IMR-90 (cell line): ENCODE data around the gene AQP6. TPM values are rescaled to one million over a fixed set of nuclear protein-coding genes. Genes with fewer than 3 reads are reported as not detected.

Source experiments
- ATAC-seq: fragments of 200-7000 bp; cut with Tn5 transposase; 2 replicates; pipeline ENCODE4 v1.9.1; 2020; ENCODE audit warnings: low read depth, mild to moderate bottlenecking, moderate library complexity
- BruUV-seq: library from RNA; stranded (reverse); fragments of 400-500 nt; replicated peaks from 2 replicates; lab custom pipeline; 2021; lab: Mats Ljungman, UMichigan
- CTCF ChIA-PET: fragments of 300-600 bp; formaldehyde crosslinking; extraction: SDS; loops from one replicate; lab custom pipeline; 2021; ENCODE audit warnings: antibody characterized with exemption; lab: Yijun Ruan, JAX
- POLR2A ChIA-PET: fragments of 300-600 bp; sonication (Branson Sonifier 250); formaldehyde crosslinking; loops from one replicate; lab custom pipeline; 2022; ENCODE audit warnings: antibody characterized with exemption; ENCODE audit not compliant: unreplicated experiment; lab: Charles Lee
- DNase-seq: peaks from one replicate; pipeline ENCODE4 v3.0.0; 2013
- H2AFZ ChIP-seq: replicated peaks from 2 replicates; pipeline ENCODE3; 2013; ENCODE audit warnings: low read length, mild to moderate bottlenecking; ENCODE audit not compliant: poor library complexity
- H2AK5ac ChIP-seq: 2 replicates; pipeline ENCODE4 v1.6.1; 2013; ENCODE audit warnings: low read depth, low read length, inconsistent platforms
- H2AK9ac ChIP-seq: replicated peaks from 2 replicates; pipeline ENCODE3; 2013; ENCODE audit warnings: mild to moderate bottlenecking, low read depth, low read length, moderate library complexity; ENCODE audit not compliant: poor library complexity
- H2BK120ac ChIP-seq: 2 replicates; pipeline ENCODE4 v1.6.1; 2013; ENCODE audit warnings: low read depth, low read length, inconsistent platforms
- H2BK15ac ChIP-seq: 3 replicates; pipeline ENCODE4 v1.6.1; 2013; ENCODE audit warnings: low read depth, low read length, inconsistent platforms
- H2BK20ac ChIP-seq: 2 replicates; pipeline ENCODE4 v1.6.1; 2013; ENCODE audit warnings: low read depth, mild to moderate bottlenecking, inconsistent platforms, low read length, moderate library complexity
- H2BK5ac ChIP-seq: 2 replicates; pipeline ENCODE4 v1.6.1; 2013; ENCODE audit warnings: mild to moderate bottlenecking, low read depth, low read length, inconsistent platforms; ENCODE audit not compliant: poor library complexity, severe bottlenecking
- H3K14ac ChIP-seq: replicated peaks from 2 replicates; pipeline ENCODE4 v1.6.1; 2013; ENCODE audit warnings: low read depth, low read length, inconsistent platforms
- H3K18ac ChIP-seq: 2 replicates; pipeline ENCODE4 v1.6.1; 2013; ENCODE audit warnings: low read depth, low read length, control low read depth
- H3K23ac ChIP-seq: 2 replicates; pipeline ENCODE4 v1.6.1; 2013; ENCODE audit warnings: low read depth, low read length, inconsistent platforms
- H3K27ac ChIP-seq: 2 replicates; pipeline ENCODE4 v1.5.1; 2013; ENCODE audit warnings: mild to moderate bottlenecking, control low read depth, low read length; ENCODE audit not compliant: insufficient read depth
- H3K27me3 ChIP-seq: 2 replicates; pipeline ENCODE4 v1.6.1; 2013; ENCODE audit warnings: low read length; ENCODE audit not compliant: control insufficient read depth, insufficient read depth
- H3K36me3 ChIP-seq: 2 replicates; pipeline ENCODE4 v1.6.1; 2013; ENCODE audit warnings: low read length, mixed read lengths; ENCODE audit not compliant: control insufficient read depth, insufficient read depth
- H3K4ac ChIP-seq: 2 replicates; pipeline ENCODE4 v1.6.1; 2013; ENCODE audit warnings: low read depth, low read length, inconsistent platforms
- H3K4me1 ChIP-seq: 2 replicates; pipeline ENCODE4 v1.6.1; 2013; ENCODE audit warnings: low read length, mixed read lengths; ENCODE audit not compliant: control insufficient read depth, insufficient read depth
- H3K4me2 ChIP-seq: 2 replicates; pipeline ENCODE4 v1.6.1; 2013; ENCODE audit warnings: low read depth, mild to moderate bottlenecking, control low read depth, low read length, moderate library complexity
- H3K4me3 ChIP-seq: 2 replicates; pipeline ENCODE4 v1.5.1; 2013; ENCODE audit warnings: low read depth, mild to moderate bottlenecking, control low read depth, low read length, moderate library complexity; ENCODE audit not compliant: insufficient read depth
- H3K56ac ChIP-seq: 2 replicates; pipeline ENCODE4 v1.6.1; 2013; ENCODE audit warnings: low read length, inconsistent platforms; ENCODE audit not compliant: insufficient read depth; ENCODE audit errors: extremely low read depth
- H3K79me1 ChIP-seq, 2 experiments: 2 replicates each; pipeline ENCODE4 v1.6.1; 2013; ENCODE audit warnings: low read length in 2 of 2, inconsistent platforms in 1 of 2, low read depth in 1 of 2
- H3K9ac ChIP-seq: 2 replicates; pipeline ENCODE4 v1.6.1; 2013; ENCODE audit warnings: low read depth, low read length, control low read depth
- H3K9me1 ChIP-seq: 2 replicates; pipeline ENCODE4 v1.6.1; 2013; ENCODE audit warnings: low read length, inconsistent platforms; ENCODE audit not compliant: insufficient read depth
- H3K9me3 ChIP-seq: 2 replicates; pipeline ENCODE4 v1.6.1; 2013; ENCODE audit warnings: low read length; ENCODE audit not compliant: control insufficient read depth, insufficient read depth
- H4K20me1 ChIP-seq: 2 replicates; pipeline ENCODE4 v1.6.1; 2013; ENCODE audit warnings: low read length, inconsistent platforms; ENCODE audit not compliant: insufficient read depth
- H4K5ac ChIP-seq: 2 replicates; pipeline ENCODE4 v1.6.1; 2013; ENCODE audit warnings: mild to moderate bottlenecking, low read depth, low read length, control low read depth
- H4K8ac ChIP-seq, 2 experiments: 2 replicates each; pipeline ENCODE4 v1.6.1; 2013; ENCODE audit warnings: low read depth in 2 of 2, low read length in 2 of 2, control low read depth in 1 of 2, inconsistent platforms in 1 of 2
- H4K91ac ChIP-seq: 2 replicates; pipeline ENCODE4 v1.6.1; 2013; ENCODE audit warnings: low read depth, low read length, inconsistent platforms; ENCODE audit not compliant: insufficient read depth
- CHD1 ChIP-seq: IDR thresholded peaks from 2 replicates; pipeline ENCODE4 v1.6.1; 2012; ENCODE audit warnings: low read depth, low read length, improper control_type of control experiment
- POLR2A ChIP-seq: IDR thresholded peaks from 2 replicates; pipeline ENCODE4 v1.6.1; 2012; ENCODE audit warnings: mild to moderate bottlenecking, low read depth, low read length
- RFX5 ChIP-seq: IDR thresholded peaks from 2 replicates; pipeline ENCODE4 v1.8.0; 2012; ENCODE audit warnings: low read depth, mild to moderate bottlenecking, low read length, moderate library complexity
- WGBS, 2 experiments: methylation state at CpG; one replicate each; pipeline versions ENCODE4 v1.1.5 to v1.1.7; 2013; ENCODE audit warnings: missing lambda C conversion rate in 2 of 2; ENCODE audit not compliant: insufficient read length in 1 of 2; ENCODE audit errors: extremely low coverage in 2 of 2; 5-methylcytosine and 5-hydroxymethylcytosine counted together
- dilution Hi-C: fragments of 300-500 bp; cut with HindIII; formaldehyde crosslinking; loops from one replicate; pipeline ENCODE4 v1.14.3; 2018; ENCODE audit warnings: low sequenced_read_pairs; ENCODE audit not compliant: unreplicated experiment
- in situ Hi-C: fragments of 300-500 bp; cut with MboI; formaldehyde crosslinking; loops from 3 replicates; pipeline ENCODE4 v1.14.3; 2019; ENCODE audit warnings: low sequenced_read_pairs, inconsistent platforms, mixed read lengths
- intact Hi-C: fragments of 100-400 bp; cut with micrococcal nuclease; formaldehyde crosslinking; loops from 2 replicates; pipeline ENCODE4 v1.10.0; 2022
- polyA plus RNA-seq, 3 experiments: library from polyadenylated mRNA; depleted of rRNA; stranded (reverse); fragments of >200 nt; gene quantifications; 2 replicates each; pipeline ENCODE4 v1.2.3, GENCODE V29; 2012; ENCODE audit warnings: low replicate concordance in 1 of 3
- total RNA-seq: library from RNA; depleted of rRNA; stranded (reverse); fragments of >200 nt; gene quantifications from 2 replicates; pipeline ENCODE4 v1.2.3, GENCODE V29; 2012

Gene AQP6
- total and polyA plus RNA-seq, 2 of the 4 experiments (the other 2 are of a cell fraction): not detected

GRCh38 chr12:50019524-50019923 is 46.8 kb downstream of the AQP6 start:
- H3K27me3 ChIP-seq: no peaks in the 10 kb centered on the region
- no peak overlapping the region for H3K4me3 ChIP-seq
- no peak overlapping the region for H3K9ac ChIP-seq
- ATAC-seq: no peak
- H2BK120ac ChIP-seq: no peak overlapping the region
- POLR2A ChIA-PET: no interaction called here
- in situ Hi-C loops (no loop called here), intact Hi-C loops (no loop called here), dilution Hi-C loops (no loop called here)
- peaks cover 7% of the 10 kb centered on the region; the same call in 1 of the 2 replicates for H3K9me1 ChIP-seq
- CTCF ChIA-PET: interaction anchor here (3.3 kb wide), 1 partner anchor 19 kb away, joined by 12 read pairs; no protein-coding TSS in a partner anchor
- no peak overlapping the region for H3K4ac ChIP-seq
- no peak overlapping the region for H3K56ac ChIP-seq
- TF ChIP-seq RFX5: no peak
- TF ChIP-seq CHD1: no peak
- no peak for TF ChIP-seq POLR2A
- peak overlapping the region; percentile 20 for H2BK5ac ChIP-seq
- no peak overlapping the region for H2BK20ac ChIP-seq
- H2BK15ac ChIP-seq: no peak overlapping the region
- peaks cover 9 to 27% of the 10 kb centered on the region in 2 experiments for H3K79me1 ChIP-seq
- no peak overlapping the region for H4K91ac ChIP-seq
- peaks cover 6% of the 10 kb centered on the region for H3K4me1 ChIP-seq
- peak overlapping the region; percentile 84; the same call in 1 of the 2 replicates for H4K5ac ChIP-seq
- no peak for DNase-seq
- no peak overlapping the region for H3K18ac ChIP-seq
- no TSS peak for BruUV-seq
- H2AFZ ChIP-seq: no peak overlapping the region
- H2AK9ac ChIP-seq: no peak overlapping the region
- H4K20me1 ChIP-seq: no peaks in the 10 kb centered on the region; the same call in none of the 2 replicates
- H2AK5ac ChIP-seq: no peak overlapping the region
- H4K8ac ChIP-seq: no peak overlapping the region; a peak in 1 of 4 replicates
- no peak overlapping the region for H3K23ac ChIP-seq
- H3K36me3 ChIP-seq: no peaks in the 10 kb centered on the region
- H3K14ac ChIP-seq: no peak overlapping the region; the same call in 1 of the 2 replicates
- no peaks in the 10 kb centered on the region for H3K9me3 ChIP-seq
- WGBS, 2 experiments: no CpG with 5 or more reads among the region's 2 CpGs
- H3K4me2 ChIP-seq: no peak overlapping the region
- peak overlapping the region; percentile 60; the same call in 1 of the 2 replicates for H3K27ac ChIP-seq
